IMR-90 (cell line): ENCODE measurements around the gene GNAT1.

Experiments used
- CEBPB ChIP-seq: IDR thresholded peaks from 2 replicates; pipeline ENCODE4 v1.6.1; 2012; ENCODE audit warnings: low read depth, low read length, improper control_type of control experiment
- RAD21 ChIP-seq: IDR thresholded peaks from 2 replicates; pipeline ENCODE4 v1.6.1; 2012; ENCODE audit warnings: low read length, improper control_type of control experiment
- RCOR1 ChIP-seq: IDR thresholded peaks from 2 replicates; pipeline ENCODE4 v1.6.1; 2012; ENCODE audit warnings: mild to moderate bottlenecking, low read length, improper control_type of control experiment; ENCODE audit not compliant: insufficient replicate concordance
- RFX5 ChIP-seq: IDR thresholded peaks from 2 replicates; pipeline ENCODE4 v1.8.0; 2012; ENCODE audit warnings: low read depth, mild to moderate bottlenecking, low read length, moderate library complexity
- TF ChIP-seq, protein P1 (sequence below): conservative IDR thresholded peaks from 2 replicates; pipeline ENCODE4 v1.5.1; 2012; ENCODE audit warnings: mild to moderate bottlenecking, low read depth, low read length, improper control_type of control experiment

DNA sequence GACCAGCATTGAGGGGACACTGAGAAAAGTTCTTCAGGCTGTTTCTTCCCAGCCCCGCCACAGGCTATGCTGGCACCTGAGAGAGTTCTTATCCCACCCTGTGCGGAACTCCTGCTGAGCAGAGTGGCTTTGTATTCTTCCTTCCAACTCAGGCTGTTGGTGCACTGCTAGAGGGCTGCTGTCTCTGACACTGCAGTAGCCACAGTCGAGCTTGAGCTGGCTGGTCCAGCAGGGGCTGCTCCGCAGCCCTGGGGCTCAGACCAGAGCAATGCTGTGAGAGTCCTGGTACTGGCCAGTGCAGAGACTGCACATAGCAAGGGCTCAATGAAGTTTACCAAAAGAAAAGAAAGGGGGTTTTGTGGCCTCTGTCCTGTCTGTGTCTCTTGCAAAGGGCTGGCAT lies 48.2 kb downstream of the GNAT1 start:
- TF ChIP-seq RFX5 (no peak), RAD21 (no peak), CEBPB (no peak), RCOR1 (no peak)
- TF ChIP-seq, protein P1, sequence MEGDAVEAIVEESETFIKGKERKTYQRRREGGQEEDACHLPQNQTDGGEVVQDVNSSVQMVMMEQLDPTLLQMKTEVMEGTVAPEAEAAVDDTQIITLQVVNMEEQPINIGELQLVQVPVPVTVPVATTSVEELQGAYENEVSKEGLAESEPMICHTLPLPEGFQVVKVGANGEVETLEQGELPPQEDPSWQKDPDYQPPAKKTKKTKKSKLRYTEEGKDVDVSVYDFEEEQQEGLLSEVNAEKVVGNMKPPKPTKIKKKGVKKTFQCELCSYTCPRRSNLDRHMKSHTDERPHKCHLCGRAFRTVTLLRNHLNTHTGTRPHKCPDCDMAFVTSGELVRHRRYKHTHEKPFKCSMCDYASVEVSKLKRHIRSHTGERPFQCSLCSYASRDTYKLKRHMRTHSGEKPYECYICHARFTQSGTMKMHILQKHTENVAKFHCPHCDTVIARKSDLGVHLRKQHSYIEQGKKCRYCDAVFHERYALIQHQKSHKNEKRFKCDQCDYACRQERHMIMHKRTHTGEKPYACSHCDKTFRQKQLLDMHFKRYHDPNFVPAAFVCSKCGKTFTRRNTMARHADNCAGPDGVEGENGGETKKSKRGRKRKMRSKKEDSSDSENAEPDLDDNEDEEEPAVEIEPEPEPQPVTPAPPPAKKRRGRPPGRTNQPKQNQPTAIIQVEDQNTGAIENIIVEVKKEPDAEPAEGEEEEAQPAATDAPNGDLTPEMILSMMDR = no peak
